C1 segment of cervical spinal cord (tissue), 14 donors: ENCODE results near the gene NCAM1.

Experiments used
- DNase-seq, 14 donors: peaks; one replicate each; lab custom pipeline; 2025; lab: John Stamatoyannopoulos, UW

Gene NCAM1

DNA sequence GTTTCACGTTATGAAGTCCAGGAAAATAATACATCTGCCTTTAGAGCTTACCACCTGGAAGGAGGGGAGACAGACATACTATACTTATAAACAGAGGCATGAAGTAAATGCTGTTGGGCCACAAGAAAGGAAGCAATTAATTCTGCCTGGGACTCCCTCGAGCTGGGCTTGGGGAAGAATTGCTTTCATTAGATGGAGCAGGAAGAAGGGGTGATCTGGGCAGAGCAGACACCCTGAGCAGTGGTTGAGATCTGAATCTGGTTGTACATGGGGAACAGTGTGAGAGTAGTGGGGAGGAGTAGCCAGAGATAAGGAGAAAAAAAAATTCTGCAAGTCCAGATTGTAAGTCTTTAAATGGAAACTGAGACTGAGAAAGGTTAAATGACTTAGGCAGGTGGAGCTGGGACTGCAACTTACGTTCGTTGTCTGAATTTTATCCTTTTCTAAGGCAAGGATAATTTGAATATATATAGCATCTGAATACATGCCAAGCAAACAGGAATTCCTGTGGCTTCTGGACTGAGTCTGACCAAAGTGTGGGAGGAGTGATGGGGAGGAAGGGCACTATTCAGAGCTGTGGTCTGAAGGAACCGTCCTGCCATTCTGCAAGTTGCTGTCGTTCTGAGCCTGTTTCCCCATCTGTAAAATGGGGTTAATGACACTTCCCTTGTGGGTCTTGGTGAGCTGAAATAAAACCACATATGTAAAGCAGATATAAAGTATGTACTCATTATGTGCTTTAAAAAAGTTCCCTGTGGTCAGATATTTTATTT, 7.9 kb downstream of the NCAM1 start:
- DNase-seq = no peak

DNA sequence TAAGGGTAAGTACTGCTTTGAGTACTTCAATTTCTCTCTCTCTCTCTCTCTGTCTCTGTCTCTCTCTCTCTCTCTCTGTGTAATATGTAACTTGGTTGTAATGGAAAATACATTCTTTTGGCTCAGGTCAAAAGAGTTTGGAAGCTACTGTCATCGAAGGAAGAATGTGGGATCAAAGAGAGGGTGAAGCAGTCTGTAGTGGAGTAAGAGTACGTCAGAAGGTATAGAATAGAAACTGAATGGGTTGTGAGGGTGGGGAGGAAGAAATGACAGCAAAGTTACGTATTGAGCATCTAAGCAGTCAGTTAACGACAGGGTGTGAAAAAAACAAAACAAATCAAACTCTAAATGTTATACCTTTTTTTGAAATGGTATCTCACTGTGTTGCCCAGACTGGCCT, 10.0 kb downstream of the NCAM1 start:
- DNase-seq = no peak

DNA sequence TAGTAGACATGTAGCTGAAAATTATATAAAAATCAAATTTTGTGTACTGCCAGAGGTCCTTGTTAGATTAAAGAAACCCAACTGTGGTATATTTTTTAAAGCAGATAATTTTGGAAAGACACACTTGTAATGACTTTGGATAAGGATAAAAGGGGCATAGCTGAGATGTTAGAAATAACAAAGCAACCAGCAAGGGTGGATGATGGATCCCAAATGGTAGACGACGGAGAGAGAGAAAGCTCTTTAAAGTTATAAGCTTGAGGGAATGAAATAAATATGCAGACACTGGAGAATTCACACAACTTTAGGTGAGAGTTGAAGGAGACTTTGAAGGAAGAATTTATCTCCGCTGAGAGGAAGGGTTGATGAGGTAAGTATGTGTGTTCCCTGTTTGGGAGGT, 10.6 kb downstream of the NCAM1 start:
- no peak for DNase-seq

DNA sequence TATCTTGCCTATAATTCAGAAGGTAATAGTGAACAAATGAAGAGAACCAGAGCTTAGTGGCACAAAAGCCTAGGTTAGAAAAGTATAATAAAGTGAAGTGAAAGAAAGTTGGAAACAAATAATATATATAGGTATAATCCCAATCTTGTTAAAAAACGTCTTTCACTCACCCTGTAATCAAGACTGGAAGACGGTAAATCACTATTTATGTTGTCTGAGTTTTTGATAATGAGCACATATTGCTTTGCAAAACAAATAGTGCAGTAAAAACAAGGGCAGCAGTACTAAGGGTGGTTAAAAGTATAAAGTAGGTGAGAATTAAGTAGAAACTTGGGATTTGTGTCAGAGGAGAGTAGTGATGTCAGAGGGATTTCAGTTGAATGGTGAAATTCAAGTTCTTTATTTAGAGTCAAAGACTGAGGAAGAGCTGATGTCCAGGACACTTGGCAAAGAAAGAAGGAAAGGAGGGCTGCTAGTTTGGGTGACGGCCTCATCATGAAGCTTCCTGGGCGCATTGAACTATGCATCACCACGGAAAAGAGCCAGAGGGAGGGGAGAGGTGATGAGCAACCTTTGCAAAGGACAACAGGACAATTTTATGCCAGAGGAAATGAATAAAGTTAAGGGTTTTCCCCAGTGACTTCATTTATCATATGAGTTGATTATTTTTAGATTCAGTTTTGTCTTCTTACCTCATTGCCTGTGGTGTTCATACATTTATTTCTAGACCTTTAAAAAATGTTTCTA, 11.4 kb downstream of the NCAM1 start:
- no peak for DNase-seq

DNA sequence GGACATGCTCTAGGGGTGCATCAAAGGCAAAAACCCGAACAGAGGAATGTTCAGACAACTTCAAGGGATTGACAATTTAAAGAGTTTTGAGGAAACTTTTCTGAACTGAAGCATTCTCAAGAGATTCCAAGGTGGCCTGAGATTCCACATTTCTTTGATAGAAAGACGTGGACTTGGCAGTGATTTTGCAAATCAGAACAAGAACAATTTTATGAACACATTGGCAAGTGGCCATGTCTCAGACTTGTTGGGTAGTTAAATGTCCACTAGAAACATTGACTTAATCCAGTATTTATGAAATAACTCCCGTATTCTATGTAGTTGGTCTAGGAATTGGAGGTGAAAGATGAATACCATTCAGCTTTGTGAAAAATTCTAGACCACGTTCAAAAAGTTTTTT, 13.8 kb downstream of the NCAM1 start:
- no peak for DNase-seq

DNA sequence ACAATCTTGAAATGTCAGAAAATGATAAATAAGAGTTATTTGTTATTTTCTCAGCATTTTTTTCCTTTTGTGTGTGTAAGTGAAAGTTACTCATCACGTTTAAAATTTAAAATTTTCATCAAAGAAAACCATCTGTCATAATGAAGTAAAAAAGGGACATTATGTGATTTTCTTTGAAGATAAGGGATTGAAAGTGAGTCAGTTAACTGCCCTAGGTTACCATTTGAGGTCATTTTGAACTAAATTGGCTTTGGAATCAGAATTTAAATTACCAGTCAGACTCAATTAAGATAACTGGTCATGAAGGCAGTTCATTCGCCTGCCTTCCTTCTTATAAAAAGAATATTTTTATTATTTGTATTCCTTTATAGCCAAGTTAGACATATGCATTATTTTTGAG, 14.3 kb downstream of the NCAM1 start:
- DNase-seq = no peak

DNA sequence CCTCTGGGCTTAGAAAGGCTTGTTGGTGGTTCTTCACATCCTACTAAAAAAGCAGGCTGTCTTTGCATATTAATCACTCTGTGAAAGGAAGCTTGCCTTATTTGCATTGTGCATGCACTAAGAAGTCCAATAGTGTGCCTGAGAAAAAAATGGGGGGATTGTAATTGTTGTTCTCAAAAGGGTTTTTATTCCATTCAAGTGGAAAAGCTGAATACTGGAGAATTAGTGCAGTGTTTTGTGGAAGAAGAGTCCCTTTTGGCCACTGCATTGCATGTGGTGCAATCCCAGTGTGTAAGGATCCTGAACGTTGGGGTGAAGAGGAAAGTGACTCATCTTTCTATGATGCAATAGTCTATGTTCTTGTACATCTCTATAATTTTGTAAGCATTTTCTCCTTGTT, 16.5 kb downstream of the NCAM1 start:
- peak in 3 of 14 donors; percentile 12 to 48 (median 40) for DNase-seq

DNA sequence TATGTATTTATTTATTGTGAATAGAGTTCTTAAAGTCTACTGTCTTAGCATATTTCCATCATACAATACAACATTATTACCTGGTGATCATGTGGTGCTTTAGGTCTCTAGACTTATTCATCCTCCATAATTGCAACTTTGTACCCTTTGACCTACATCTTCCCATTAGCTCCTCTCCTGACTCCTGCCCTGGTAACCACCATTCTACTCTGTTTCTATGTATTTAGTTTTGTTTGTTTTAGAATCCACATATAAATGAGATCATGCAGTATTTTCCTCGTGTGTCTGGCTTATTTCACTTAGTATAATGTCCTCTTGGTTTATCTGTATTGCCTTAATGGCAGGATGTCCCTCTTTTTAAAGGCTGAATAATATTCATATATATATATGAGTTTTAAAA, 22.7 kb downstream of the NCAM1 start:
- no peak for DNase-seq

DNA sequence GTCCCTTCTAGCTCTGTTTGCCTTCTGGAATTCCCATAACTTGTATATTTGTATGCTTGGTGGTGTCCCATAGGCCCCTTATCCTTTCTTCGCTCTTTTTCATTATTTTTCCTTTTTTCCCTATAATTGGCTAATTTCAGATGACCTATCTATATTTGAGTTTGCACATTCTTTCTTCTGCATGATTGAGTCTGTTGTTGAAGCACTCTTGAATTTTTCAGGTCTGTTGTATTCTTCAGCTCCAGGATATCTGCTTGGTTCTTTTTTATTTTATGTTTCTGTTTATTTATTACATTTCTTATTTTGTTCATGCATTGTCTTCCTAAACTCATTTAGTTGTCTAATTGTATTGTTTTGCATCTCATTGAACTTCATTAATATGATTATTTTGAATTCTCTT, 28.0 kb downstream of the NCAM1 start:
- DNase-seq = no peak

DNA sequence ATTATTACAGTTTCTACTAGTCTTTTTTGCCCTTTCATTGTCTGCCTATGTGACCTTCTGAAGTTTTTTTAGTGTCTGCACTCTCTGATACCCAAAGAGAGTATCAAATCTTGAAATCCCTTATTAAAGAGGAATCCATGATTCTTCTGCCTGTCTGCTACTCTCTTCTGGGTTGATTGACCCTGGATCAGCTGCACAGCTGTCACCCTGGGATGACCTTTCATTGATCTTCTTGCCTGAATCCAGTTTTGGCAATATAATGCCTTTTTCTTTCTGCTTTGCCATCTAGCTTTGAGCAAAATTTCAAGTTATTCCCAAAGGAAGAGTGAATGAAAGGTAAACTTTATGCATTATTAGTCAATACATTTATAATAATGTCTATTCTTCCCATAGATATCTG, 32.6 kb downstream of the NCAM1 start:
- DNase-seq = no peak

DNA sequence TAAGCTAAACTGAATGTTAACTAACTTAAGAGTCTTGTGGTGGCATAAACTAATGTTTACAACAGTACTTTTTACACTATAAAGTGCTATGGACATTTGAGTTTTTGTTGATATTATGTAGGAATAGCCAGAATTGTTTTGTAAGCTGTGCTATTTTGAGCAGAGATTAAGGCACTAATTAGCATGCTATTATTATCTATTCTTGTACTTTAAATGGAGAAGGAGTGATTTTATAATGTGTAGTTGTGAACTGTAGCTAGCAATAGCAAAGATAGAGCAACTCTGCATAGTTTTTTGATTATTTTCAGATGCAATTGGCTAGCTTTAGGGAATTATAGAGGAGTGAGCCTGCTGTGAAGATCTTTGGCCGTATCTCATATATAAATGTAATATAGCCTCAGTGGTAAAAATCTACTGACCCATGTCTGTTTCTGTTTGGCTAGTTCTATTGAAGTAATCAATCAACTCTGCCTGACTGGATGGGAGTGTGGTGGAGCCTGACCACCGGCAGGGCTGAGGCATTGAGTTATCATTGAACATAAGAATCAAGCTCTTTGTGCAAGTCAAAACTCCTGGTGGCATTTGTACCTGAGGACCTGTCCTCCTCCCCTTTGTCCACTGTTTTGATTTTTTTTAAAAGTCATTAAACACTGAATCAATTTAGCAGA, 34.3 kb downstream of the NCAM1 start:
- no peak for DNase-seq

DNA sequence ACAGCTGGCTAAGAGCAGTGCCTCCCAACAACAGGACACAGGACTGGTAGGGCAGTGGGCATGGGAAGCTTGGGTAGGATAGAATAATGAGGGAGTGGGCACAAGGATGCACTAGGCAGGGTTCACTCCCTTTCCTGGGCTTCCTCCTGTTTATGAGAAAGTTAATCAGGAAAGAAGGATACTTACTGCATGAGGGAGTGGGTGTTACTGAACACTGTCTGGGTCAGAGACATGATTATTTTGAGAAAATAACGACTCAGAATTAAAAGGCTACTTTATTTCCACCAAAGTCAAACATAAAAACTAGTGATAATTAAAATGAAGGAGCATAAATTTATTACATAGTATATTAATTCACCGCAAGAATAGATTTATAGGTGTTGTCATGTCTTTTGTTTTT, 35.8 kb downstream of the NCAM1 start:
- DNase-seq = no peak

DNA sequence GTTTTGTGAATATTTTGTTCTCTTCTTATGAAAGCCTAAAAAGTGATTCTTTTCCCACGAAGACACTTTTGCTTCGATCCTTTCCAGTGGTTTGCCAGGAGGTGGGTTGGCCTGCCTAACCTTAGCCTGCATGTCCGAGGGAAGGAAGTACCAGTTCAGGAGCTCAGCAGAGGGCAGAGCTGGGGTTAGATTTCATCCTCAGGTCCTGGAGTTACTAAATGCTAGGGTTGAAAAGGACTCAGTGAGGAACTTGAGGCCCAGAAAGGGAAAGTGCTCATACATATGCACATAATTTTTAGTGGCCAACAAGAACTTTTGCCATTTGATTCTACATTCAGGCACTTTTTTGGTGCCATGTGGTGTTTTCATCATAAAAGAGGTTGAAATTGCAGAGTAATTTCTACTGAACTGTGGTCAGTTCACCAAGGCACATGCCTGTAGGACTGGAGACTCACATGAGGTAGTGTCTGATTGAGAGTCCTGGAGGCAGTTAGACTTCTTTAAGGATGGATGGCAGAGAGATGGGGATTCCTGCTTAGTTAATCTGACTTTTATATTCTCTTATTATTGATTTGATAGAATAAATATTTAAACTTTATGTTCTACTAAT, 36.7 kb downstream of the NCAM1 start:
- no peak for DNase-seq

DNA sequence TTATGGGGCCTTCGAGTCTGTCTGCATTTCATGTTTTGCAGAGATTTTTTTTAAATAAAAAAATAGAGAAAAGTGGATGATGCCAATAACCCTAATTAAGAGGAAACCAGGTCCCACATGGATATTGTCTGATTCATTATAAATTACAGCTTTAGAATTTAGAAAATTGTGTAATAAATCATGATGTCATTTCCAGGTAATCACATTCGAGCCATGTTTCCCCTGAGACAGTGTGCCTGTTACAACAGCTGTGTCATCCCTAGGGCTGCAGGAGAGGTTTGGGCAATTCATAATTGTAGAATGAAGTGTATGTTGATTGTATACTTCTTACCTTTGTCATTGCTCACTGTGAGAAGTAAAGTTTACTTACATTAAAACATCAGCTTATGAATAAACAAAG, 38.3 kb downstream of the NCAM1 start:
- no peak for DNase-seq

DNA sequence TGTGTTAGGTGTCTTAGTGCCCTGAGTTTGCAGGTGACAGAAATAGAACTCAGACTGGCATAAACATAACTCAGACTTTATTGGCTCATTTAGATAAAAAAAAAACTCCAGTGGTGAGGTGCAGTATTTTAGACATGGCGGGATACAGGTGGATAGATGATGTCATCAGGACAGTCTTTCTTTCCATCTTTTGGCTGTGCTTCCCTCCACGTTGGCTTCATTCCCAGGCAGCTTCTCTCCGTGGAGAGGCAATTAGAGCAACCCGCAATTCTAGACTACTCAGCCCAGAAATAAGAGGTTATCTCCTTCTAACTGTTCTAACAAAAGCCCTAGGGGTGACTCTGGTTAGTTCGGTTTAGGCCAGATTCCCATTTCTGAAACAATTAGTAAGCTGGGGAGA, 40.5 kb downstream of the NCAM1 start:
- peak in 1 of 14 donors; percentile 45 for DNase-seq

DNA sequence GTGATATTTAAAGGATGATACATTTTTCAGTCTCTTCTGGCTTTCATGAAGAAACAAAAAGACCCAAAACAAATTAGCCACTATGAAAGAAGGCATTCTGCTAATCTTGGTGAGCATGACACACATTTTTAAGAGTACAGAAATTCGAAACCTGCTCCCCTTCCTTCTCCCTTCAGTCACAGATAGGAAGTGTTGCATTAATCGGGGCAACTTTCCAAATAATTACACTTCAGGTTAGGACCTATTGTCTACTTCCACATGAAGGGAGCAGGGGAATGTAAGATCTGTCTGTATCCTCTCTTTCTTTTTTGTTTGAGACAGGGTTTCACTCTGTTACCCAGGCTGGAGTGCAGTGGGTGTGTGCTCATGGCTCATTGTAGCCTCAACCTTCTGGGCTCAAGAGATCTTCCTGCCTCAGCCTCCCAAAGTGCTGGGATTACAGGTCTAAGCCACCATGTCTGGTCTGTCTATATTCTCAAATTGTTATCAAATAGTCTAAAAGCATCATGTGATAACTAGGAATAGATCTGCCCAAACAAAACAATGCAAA, 45.8 kb downstream of the NCAM1 start:
- no peak for DNase-seq

DNA sequence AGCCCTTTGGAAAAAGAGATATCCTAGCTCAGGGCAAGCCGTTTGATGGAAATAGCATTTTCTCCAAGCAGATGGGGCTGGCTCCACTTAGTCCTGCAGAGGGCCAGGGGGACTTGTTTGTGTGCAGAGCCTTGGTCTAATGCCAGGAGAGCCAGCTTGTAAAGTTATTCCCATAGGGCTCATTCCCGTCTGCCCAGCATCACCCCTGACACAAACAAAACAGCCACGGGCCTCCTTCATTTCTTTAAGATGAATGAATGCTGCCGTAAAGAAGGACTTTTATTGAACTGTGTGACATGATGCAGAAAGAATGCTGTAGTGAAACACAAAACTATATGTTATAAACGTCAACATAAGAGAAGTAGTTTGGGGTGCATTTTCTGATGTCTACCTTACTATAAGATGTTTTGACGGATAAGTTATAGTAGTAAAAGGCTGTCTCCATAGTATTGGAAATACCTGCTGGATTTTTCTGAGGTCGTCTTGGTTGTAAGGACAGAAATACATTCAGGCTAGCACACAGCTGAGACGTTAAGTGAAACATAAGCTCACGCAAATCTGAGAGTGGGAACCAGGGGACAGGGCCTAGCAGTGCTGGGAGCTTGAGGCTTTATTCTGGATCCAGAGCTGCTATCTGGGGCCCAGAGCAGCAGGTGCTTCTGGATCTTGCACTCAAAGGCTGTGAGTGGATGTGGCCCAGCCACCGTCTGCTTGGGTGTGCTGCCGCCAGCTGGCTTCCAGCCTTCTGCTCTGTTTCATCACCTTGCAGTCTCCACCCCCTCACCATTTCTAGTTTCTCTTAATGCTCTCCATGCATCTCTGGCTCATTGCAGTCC, 53.3 kb downstream of the NCAM1 start:
- peak in 5 of 14 donors; percentile 7 to 82 (median 15) for DNase-seq

DNA sequence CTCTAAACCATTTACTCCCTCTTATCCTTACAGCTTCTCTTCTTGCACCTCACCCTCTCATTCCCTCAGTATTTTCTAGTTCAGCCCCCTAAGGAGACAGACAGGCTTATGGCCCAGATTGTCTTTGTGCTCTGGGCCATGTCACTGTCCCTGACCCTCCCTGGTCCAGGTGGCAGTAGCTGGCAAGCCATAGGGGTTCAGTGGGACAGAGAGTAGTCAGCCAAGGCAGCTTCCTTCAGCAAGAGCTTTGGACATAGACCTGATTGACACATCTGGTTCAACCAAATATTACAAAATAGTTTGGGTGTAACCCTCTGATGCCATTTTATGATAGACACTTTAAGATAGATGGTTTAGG, 53.9 kb downstream of the NCAM1 start:
- no peak for DNase-seq

DNA sequence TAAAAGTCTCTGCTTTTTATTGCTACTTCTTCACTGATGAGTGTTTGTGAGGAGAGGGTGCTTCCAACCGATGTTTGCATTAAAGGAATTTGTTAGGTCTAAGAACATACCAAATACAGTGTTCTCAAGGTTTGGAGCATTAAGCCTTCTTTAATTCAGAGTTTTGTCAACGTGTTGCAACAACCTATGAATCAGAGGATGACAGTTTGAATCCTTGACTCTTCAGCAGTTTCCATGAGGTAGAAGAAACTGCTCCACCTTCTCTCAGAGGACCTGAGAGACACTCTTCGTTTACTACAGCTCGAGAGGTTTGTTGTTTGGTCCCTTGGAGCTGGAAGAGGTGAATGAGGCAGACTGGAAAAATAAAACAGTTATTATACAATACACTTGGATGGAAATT, 55.7 kb downstream of the NCAM1 start:
- DNase-seq = no peak

DNA sequence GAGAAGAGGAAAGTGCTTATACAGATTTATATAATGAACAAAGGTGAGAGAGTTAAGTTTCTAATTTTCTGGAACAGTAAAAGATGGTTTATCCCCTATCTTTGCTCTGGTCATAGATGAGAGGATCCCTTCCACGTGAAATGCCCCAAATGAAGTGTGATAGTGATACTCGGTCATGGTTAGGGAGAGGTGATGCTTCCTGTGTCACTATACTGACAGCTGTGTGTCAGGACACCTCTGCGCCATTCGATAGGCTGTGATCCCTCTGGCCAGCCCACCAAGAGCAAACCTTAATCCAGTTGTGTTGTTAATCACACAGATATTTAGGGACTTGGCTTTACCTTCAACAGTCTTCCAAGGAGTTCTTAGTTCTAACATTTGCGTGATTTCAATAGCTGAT, 57.7 kb downstream of the NCAM1 start:
- no peak for DNase-seq

DNA sequence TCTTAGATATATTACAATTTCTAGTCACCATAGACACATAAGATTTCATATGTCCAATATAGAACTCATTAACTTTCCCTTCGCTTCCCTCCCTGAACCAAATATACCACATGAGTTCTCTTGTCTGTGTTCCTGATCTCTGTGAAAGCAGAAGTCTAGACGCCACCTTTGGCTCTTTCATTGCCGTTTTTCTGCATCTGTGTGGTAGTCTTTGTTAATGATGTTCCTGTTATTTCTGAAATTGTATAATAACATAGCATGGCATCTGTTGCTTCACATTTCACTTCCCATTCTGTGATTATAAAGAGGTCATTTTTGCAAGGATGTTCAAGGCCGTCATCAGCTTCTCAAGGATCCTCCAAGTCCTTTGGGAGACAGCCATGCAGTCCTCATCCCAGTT, 58.5 kb downstream of the NCAM1 start:
- DNase-seq = no peak
